Activated CD8-positive, alpha-beta memory T cell treated with anti-CD3 and anti-CD28 coated beads, Interleukin-2, amount 50 U/mL, for 1 hour (primary cell): Measurements from ENCODE around the gene ADAMTSL1.

Experiments used
- DNase-seq: peaks from one replicate; pipeline ENCODE4 v3.0.0-alpha.2; 2020; ENCODE audit errors: extremely low read depth

The ADAMTSL1 gene

DNA sequence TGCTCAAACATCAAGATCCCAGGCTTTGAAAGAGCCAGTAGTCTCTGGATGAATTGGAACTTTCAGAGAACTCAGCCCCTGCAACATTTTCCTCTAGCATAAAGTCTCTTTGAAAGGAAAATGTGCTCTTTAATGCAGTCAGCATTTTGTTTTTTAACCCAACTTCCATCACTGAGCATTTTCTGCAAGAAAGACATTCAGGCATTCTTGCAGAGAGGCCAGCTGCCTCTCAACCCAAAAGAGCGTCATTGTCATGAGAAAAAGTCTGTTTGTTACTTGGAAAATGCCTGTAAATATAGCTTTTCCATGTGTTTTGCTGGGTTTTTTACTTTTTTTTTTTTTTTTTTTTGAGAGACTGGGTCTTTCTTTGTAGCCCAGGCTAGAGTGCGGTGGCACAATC, 225.0 kb downstream of the ADAMTSL1 start:
- no peak for DNase-seq

- DNase-seq: no peak
Measured at GRCh38 chr9:18699764-18700163, 225.8 kb downstream of the ADAMTSL1 start.

- no peak for DNase-seq
Measured at GRCh38 chr9:18700714-18701113, 226.8 kb downstream of the ADAMTSL1 start.

- DNase-seq: no peak
Measured at GRCh38 chr9:18703151-18703900, 229.4 kb downstream of the ADAMTSL1 start.

GRCh38 chr9:18703901-18704379, 230.0 kb downstream of the ADAMTSL1 start:
- DNase-seq: no peak

GRCh38 chr9:18705796-18706392, 231.9 kb downstream of the ADAMTSL1 start:
- DNase-seq: no peak

- DNase-seq: no peak
Measured at GRCh38 chr9:18706648-18707047, 232.7 kb downstream of the ADAMTSL1 start.

- no peak for DNase-seq
Measured at GRCh38 chr9:18707061-18707461, 233.1 kb downstream of the ADAMTSL1 start.

DNA sequence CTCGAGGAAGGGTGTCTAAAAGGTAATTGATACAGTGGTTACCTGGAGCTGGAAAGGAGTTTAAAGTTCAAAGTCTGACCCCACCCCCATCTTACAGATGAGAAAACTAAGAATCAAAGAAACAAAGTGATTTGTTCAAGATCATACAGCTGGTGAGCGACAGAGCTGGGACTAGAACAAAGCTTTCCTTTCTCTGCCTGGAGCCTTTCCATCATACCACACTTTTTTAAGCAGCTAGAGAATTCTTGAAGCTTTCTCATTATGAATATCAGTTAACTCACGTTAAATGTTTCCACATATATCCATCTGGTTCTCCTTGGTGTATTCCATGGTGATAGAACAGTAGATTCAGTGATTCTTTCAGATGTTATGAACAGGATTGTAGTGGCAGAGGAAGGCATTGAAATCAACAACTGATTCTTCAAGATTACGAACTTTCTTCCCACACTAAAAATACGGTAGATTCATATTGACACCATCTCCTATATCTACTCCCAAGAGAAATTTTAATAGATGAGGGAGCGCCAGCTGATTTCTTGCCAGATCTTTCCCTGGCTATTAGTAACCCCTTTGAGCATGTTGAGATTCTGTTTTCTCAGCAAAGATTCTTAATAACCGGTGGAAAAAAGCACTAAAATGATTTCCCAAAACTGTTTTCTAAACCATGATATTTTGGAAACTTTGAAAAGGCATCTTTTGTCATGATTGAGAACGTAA, 233.7 kb downstream of the ADAMTSL1 start:
- no peak for DNase-seq

DNA sequence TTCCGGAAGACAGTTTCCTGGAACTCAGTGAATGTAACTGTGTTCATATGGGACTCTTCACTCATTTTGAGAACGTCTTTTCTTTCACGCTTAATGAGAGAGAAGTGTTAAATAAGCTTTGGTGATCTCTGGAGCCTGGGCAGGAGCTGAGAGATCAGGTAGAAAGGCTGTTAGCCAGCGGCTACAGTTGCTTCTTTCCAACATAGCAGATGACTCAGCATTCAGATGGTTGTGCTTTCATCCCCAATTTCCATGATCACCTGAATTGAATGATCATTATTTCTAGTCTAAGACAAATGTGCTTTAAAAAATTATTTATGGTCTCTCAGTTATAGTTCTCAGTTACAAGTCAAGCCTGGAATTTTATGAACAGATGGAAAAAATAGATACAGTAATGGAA, 234.5 kb downstream of the ADAMTSL1 start:
- no peak for DNase-seq

- DNase-seq: no peak
Measured at GRCh38 chr9:18710065-18710464, 236.1 kb downstream of the ADAMTSL1 start.

GRCh38 chr9:18717759-18718158, 243.8 kb downstream of the ADAMTSL1 start:
- DNase-seq: no peak

DNA sequence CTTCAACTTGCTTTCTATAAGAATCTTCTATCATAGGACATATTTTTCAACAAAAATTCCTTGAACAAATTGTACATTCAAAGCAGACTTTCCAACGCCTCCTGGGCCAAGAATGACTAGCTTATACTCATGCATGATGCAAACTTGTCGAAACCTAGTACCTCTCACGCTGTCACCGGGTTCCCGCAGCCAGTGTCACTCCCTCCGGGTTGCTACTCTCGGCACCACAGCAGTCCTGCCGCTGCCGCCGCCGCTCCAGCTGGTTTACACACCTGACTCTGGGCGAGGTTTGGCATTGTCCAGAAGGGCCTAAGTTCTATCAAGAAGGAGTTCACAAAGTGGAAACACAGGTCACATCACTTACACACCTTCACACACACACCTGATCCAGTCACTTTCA, 244.4 kb downstream of the ADAMTSL1 start:
- no peak for DNase-seq

DNA sequence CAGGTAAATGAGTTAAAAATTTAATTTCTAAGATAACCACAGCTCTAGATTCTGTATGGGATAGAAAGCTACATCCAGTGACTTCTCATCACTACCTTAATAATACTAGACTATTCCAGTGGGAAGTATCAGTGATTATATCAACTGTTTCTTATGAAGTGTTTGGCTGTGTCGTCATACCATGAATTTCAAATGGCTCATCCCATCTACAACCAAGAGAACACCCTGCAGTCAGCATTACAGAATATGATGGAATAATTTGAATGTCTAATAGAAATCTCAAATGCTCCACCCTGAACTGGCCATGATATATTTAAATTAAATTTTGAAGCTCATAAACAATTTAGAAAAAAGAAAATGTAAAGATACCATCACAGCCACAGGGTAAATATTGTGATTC, 245.0 kb downstream of the ADAMTSL1 start:
- DNase-seq: no peak

DNA sequence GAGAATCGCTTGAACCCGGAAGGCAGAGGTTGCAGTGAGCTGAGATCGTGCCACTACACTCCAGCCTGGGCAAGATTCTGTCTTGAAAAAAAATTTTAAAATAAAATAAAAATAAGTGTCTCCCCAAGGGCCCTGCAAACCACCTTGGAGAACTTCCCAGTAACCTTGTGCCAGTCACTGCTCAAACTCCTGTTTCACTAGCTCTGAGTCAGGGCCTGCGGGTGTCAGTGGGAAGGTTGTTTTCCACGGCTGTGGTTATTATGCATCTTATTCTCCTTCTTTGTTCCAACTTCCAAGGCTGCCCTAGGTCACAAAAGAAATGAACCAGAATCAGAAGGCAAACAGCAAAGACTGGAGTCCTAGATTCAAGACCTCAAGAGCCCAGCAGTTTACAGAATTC, 246.7 kb downstream of the ADAMTSL1 start:
- DNase-seq: no peak

DNA sequence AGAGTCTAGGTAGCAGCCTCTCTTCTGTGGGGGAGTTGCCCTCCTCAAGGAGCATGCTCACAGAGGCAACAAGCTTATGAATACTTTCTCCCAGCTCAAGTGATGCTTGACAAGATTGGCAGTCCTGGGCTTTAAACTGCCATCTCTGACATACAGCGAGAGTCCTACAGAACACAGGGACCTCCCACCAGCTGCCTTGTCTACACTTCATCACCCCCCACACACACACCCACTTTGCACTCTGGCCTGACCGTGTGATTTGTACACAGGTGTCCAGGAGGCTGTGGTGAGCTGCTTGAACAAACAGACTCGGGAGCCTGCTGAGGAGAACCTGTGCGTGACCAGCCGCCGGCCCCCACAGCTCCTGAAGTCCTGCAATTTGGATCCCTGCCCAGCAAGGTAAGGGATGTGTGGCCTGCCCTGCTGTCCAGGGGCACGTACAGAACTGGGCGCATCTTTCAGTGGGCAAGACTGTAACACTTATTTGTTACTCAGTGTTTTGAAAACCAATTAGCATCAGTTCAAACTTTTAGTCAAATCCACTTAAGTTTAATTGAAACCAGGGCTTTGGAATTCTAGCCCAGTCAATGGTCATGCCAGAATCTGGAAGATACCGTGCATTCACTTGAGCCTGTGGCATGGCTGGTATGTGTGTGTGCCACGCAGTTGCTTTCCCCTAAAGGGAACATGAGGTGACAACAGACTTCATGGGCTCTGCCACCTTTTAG, 247.5 kb downstream of the ADAMTSL1 start:
- DNase-seq: no peak

DNA sequence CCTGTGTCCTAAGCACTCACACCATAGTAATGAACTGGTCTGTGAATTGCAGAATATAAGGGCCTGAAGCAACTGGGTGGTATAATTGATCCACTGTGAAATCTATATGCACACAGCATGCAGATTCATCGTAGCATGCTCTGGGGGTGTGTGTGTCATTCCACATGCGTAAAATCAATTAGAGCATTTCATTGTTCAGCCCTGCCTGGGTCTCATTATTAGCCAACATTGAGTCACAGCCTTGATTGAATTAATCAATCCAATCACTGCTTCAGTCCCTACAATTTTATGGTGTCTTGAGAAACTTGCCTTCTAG, 248.0 kb downstream of the ADAMTSL1 start:
- DNase-seq: no peak

DNA sequence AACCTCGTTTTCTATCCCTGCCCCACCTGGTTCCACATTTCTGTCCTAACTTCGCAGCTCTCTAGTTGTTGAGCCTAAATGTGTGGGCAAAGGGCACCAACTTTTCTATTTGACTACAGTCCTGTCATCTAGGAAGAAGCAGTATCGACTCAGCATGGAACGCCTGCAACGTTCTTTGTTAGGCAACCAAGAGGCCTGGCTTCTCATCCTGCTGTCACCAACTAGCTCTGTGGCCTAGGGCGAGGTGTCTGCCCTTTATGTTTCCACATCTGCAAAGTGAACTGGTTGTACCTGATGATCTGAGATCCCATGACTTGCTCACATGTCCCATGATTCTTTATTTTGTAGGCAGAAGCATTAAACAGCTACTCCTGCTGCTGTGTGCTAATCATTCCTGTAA, 248.9 kb downstream of the ADAMTSL1 start:
- no peak for DNase-seq

DNA sequence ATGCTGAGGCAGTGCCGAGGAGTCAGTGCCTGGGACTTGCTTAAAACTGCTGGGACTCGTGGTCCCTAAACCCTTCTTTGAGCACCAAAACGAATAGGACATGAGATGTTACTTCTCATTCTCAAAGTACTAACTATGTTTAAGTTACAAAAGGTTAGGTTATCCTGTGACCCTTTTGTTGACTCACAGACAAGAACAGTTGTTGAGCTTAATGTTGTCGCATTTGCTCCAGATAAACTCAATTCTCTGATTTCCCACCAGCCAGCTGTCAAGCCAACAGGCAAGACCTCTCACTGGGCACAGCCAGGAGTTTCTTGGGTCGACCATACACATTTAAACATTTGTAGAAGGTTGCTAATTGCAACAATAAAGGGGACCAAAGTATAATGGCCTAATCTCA, 249.4 kb downstream of the ADAMTSL1 start:
- no peak for DNase-seq

DNA sequence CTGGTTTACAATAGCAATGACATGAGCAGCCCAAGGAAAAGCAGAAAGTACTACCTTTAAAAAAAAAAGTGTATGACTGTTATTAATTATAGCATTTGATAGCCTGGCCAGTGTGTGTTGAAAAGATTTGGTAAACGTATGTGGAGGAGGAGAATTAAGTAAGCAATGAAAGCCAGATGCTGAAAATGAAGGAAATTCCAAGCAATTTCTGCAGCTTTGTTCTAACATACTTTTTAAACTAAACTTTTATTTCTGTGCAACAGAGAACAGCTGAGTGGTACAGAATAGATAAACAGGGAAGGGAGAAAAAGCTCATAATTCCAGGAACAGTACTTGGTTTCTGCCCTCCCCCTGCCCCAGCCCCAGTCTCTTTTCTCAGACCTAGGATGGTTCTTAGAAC, 252.6 kb downstream of the ADAMTSL1 start:
- DNase-seq: no peak

GRCh38 chr9:18727904-18728303, 254.0 kb downstream of the ADAMTSL1 start:
- no peak for DNase-seq

- no peak for DNase-seq
Measured at GRCh38 chr9:18728642-18729041, 254.7 kb downstream of the ADAMTSL1 start.
